Effector CD4-positive, alpha-beta T cell (primary cell): ENCODE data around the gene STRADA.

ENCODE experiments used
- DNase-seq: peaks from one replicate; pipeline ENCODE4 v3.0.0-alpha.2; 2020

The STRADA gene

GRCh38 chr17:63682441-63682840, 59.2 kb downstream of the STRADA start:
- no peak for DNase-seq

GRCh38 chr17:63681530-63681929, 60.1 kb downstream of the STRADA start:
- DNase-seq: no peak

- no peak for DNase-seq
These were observed 60.9 kb downstream of the STRADA start for GRCh38 chr17:63680700-63681099.

GRCh38 chr17:63679214-63679613, 62.4 kb downstream of the STRADA start:
- DNase-seq: no peak

- DNase-seq: no peak
These were observed 65.0 kb downstream of the STRADA start for GRCh38 chr17:63676584-63676983.

- DNase-seq: no peak
These were observed 65.7 kb downstream of the STRADA start for GRCh38 chr17:63675607-63676546.

GRCh38 chr17:63675231-63675606, 66.4 kb downstream of the STRADA start:
- DNase-seq: no peak

GRCh38 chr17:63672856-63673255, 68.7 kb downstream of the STRADA start:
- no peak for DNase-seq

GRCh38 chr17:63665527-63666214, 75.9 kb downstream of the STRADA start:
- DNase-seq: no peak

GRCh38 chr17:63659850-63660249, 81.7 kb downstream of the STRADA start:
- no peak for DNase-seq

GRCh38 chr17:63658366-63658765, 83.2 kb downstream of the STRADA start:
- DNase-seq: no peak

GRCh38 chr17:63657786-63658185, 83.8 kb downstream of the STRADA start:
- no peak for DNase-seq

GRCh38 chr17:63653050-63653449, 88.5 kb downstream of the STRADA start:
- no peak for DNase-seq
